ENCODE results near the gene ATP4B. TPM values are rescaled to one million over a fixed set of nuclear protein-coding genes. Genes with fewer than 3 reads are reported as not detected.

Gene ATP4B
- total RNA-seq, 1 experiment from 2014 or later: not detected

DNA sequence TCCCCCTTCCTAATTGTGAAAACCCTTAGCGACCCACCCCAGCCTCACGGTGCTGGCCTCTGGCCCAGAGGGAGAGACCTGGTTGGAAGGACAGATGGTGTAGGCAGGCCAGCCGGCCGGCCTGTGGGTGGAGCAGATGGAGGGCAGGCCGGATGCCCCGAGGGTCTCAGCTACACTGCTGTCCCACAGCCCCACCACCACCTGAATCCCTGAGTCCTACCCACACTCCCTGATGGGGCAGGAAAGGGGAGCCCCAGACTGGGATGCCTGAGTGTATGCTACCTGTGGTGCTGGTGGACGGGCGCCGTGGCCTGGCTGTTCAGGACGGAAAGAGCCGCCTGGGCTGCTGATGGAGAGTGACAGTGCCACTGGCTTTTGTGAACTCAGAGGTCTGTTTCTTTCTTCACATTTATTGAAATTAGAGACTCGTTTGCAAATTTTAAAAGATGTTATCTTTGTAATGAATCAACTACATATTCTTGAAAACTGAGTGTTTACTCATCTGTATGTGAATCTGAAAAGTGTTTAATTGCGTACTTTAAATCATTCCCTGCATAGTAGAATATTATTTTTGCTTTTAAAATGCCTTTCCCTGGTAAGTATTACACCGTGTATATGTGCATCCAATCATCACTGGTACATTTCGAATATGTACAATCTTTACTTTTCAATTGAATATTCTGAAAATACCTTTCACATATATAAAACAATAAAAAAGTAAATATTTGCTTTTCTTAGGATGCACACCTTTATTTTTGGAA lies 37.8 kb downstream of the ATP4B start:
- DNase-seq (ENCODE audit: low read depth, low spot score): no peak

More for the DNA sequence above, 37.8 kb downstream of the ATP4B start:
- Histone ChIP-seq H3K9me3 (ENCODE audit: control insufficient read depth in 1 of 2, insufficient read depth in 1 of 2, low read depth in 1 of 2, low read length in 2 of 2) (no peaks in the 10 kb centered on the region), H3K4me3 (replicated peaks in 1 of 2; ENCODE audit: low read depth in 1 of 2, low read length in 2 of 2) (no peak overlapping the region), H3K4me2 (ENCODE audit: low read length) (no peak overlapping the region), H3K9me2 (ENCODE audit: insufficient read depth) (no peaks in the 10 kb centered on the region), H3K4me1 (ENCODE audit: control insufficient read depth in 1 of 2, insufficient read depth in 2 of 2, low read length in 2 of 2) (no peaks in the 10 kb centered on the region), H3K36me3 (ENCODE audit: control insufficient read depth in 1 of 2, insufficient read depth in 2 of 2, low read length in 2 of 2) (peaks cover 14 to 41% of the 10 kb centered on the region in 2 experiments), H3K9ac (ENCODE audit: low read length) (no peak overlapping the region), H2AFZ (ENCODE audit: low read depth, low read length, poor library complexity, severe bottlenecking) (no peak overlapping the region), H4K20me1 (ENCODE audit: insufficient read depth) (peaks cover 10% of the 10 kb centered on the region; the same call in 1 of the 2 replicates), H3K27ac (ENCODE audit: low read depth, low read length) (no peak overlapping the region; the same call in 1 of the 2 replicates), H3K79me2 (ENCODE audit: insufficient read depth, low read length) (peaks cover 97% of the 10 kb centered on the region), H3K27me3 (ENCODE audit: insufficient read depth, low read length) (no peaks in the 10 kb centered on the region)
- no TSS peak for BruUV-seq (replicated peaks)
- no peak for TF ChIP-seq SRF (IDR thresholded peaks at IDR 0.05; ENCODE audit: low read depth)
- no peak for TF ChIP-seq RAD21 (IDR thresholded peaks at IDR 0.05; ENCODE audit: low read depth)
- TF ChIP-seq, protein P1, sequence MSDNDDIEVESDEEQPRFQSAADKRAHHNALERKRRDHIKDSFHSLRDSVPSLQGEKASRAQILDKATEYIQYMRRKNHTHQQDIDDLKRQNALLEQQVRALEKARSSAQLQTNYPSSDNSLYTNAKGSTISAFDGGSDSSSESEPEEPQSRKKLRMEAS (IDR thresholded peaks at IDR 0.05): no peak
- TF ChIP-seq EGR1 (IDR thresholded peaks at IDR 0.05; ENCODE audit: low read depth): no peak
- no peak for TF ChIP-seq POLR2AphosphoS5 (IDR thresholded peaks at IDR 0.05; ENCODE audit: low read depth, low read length)
- no peak for TF ChIP-seq FOSL1 (IDR thresholded peaks at IDR 0.05; ENCODE audit: low read depth)
- TF ChIP-seq, protein P2, sequence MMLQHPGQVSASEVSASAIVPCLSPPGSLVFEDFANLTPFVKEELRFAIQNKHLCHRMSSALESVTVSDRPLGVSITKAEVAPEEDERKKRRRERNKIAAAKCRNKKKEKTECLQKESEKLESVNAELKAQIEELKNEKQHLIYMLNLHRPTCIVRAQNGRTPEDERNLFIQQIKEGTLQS (IDR thresholded peaks at IDR 0.05): no peak
- no peak for TF ChIP-seq CEBPB (IDR thresholded peaks at IDR 0.05; ENCODE audit: low read depth)
- TF ChIP-seq, protein P3, sequence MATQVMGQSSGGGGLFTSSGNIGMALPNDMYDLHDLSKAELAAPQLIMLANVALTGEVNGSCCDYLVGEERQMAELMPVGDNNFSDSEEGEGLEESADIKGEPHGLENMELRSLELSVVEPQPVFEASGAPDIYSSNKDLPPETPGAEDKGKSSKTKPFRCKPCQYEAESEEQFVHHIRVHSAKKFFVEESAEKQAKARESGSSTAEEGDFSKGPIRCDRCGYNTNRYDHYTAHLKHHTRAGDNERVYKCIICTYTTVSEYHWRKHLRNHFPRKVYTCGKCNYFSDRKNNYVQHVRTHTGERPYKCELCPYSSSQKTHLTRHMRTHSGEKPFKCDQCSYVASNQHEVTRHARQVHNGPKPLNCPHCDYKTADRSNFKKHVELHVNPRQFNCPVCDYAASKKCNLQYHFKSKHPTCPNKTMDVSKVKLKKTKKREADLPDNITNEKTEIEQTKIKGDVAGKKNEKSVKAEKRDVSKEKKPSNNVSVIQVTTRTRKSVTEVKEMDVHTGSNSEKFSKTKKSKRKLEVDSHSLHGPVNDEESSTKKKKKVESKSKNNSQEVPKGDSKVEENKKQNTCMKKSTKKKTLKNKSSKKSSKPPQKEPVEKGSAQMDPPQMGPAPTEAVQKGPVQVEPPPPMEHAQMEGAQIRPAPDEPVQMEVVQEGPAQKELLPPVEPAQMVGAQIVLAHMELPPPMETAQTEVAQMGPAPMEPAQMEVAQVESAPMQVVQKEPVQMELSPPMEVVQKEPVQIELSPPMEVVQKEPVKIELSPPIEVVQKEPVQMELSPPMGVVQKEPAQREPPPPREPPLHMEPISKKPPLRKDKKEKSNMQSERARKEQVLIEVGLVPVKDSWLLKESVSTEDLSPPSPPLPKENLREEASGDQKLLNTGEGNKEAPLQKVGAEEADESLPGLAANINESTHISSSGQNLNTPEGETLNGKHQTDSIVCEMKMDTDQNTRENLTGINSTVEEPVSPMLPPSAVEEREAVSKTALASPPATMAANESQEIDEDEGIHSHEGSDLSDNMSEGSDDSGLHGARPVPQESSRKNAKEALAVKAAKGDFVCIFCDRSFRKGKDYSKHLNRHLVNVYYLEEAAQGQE (IDR thresholded peaks at IDR 0.05; ENCODE audit: low read depth): no peak
- POLR2A ChIA-PET: no interaction called here
- intact Hi-C loops (cut with micrococcal nuclease): loop anchor here (2.0 kb wide), 1 partner anchor 607 kb away; no protein-coding TSS in a partner anchor
- RAD21 ChIA-PET (ENCODE audit: low non-redundant PET in 1 of 2, low total read pairs in 2 of 2, uncharacterized antibody in 2 of 2, unreplicated experiment in 2 of 2): no interaction called here
- CTCF ChIA-PET: no interaction called here
- no peak for ATAC-seq
